Effector memory CD4-positive, alpha-beta T cell (primary cell): Measurements from ENCODE around the gene TAS2R5.
"Not testable (repeated sequence)": the region's sequence is repeated elsewhere in the genome, so short reads cannot be mapped to it uniquely, and the experiment has no call there.

Experiments
- DNase-seq, 3 donors: peaks; one replicate each; pipeline ENCODE4 v3.0.0-alpha.2; 2020
- H3K27ac ChIP-seq: 2 replicates; pipeline ENCODE4 v1.7.0; 2013; ENCODE audit warnings: mild to moderate bottlenecking, low read length, moderate library complexity; ENCODE audit not compliant: insufficient read depth, poor library complexity, severe bottlenecking
- H3K27me3 ChIP-seq: replicated peaks from 2 replicates; pipeline ENCODE4 v1.7.0; 2013; ENCODE audit warnings: mild to moderate bottlenecking, low read length; ENCODE audit not compliant: insufficient read depth, control insufficient read depth, poor library complexity, severe bottlenecking
- H3K36me3 ChIP-seq: 2 replicates; pipeline ENCODE4 v1.7.0; 2013; ENCODE audit warnings: mild to moderate bottlenecking, low read length, moderate library complexity; ENCODE audit not compliant: control insufficient read depth, insufficient read depth
- H3K4me1 ChIP-seq: 2 replicates; pipeline ENCODE4 v1.7.0; 2013; ENCODE audit warnings: low read length, mild to moderate bottlenecking; ENCODE audit not compliant: control insufficient read depth, insufficient read depth, poor library complexity, severe bottlenecking
- H3K4me3 ChIP-seq: 2 replicates; pipeline ENCODE4 v1.7.0; 2013; ENCODE audit warnings: low read length, low read depth, mild to moderate bottlenecking; ENCODE audit not compliant: insufficient read depth, poor library complexity, severe bottlenecking
- H3K9me3 ChIP-seq: 2 replicates; pipeline ENCODE4 v1.7.0; 2013; ENCODE audit warnings: mild to moderate bottlenecking, low read length, moderate library complexity; ENCODE audit not compliant: control insufficient read depth
- total RNA-seq, 3 donors: gene quantifications; one replicate each; lab custom pipeline; 2026; lab: John Stamatoyannopoulos, UW

TAS2R5 gene, protein sequence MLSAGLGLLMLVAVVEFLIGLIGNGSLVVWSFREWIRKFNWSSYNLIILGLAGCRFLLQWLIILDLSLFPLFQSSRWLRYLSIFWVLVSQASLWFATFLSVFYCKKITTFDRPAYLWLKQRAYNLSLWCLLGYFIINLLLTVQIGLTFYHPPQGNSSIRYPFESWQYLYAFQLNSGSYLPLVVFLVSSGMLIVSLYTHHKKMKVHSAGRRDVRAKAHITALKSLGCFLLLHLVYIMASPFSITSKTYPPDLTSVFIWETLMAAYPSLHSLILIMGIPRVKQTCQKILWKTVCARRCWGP
- 0.17 to 0.52 (median 0.39) reads per million in 3 donors for total RNA-seq

DNA sequence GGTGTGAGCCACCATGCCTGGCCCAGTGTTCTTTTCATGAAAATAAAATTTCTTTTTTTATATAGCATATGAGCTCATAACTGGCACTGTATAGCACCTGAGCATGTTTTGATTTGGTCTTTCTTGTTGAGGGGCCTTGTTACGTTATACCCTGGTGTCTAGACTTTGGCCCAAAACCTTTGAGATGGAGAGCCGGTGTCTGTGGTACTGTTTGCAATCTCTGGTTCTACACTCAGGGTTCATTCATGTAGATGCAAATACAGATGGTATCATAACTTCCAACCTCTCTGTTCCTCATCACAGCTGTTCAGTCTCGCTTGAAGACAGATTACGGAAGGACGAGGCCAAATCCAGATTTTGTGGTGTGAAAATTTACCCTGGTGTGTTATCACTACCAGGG, at the start of gene TAS2R5:
Gene TAS2R5 (plus strand): TSS at position 301 of the 400 bp plus-strand sequence. CDS start 145 bp downstream, outside the sequence.
- H3K27ac ChIP-seq = no peak within 1 kb of the TSS
- H3K36me3 ChIP-seq = no peaks in the 10 kb centered on the region
- no peaks in the 10 kb centered on the region for H3K4me1 ChIP-seq

DNA sequence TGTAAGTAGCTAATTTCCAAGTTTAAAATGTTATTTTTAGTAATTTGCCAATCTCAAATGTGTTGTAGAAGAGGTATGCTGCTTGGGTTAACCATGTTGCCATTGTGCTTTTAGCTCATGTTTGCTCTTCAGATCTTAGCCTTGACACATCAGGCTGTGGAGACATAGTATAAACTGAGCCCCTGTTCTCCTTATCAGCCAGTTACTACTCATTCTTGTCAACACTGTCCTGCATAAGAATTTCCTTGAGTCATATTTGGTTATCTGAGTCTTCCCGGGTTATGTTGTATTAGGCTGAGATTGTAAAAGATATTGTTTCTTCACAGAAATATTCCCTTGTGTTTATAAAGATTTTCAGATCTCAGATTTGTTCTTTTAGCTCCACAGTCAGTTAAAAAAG, 47.8 kb upstream of the TAS2R5 start:
- peaks cover 59% of the 10 kb centered on the region for H3K36me3 ChIP-seq
- H3K27ac ChIP-seq = no peak overlapping the region

More for the DNA sequence above, at the start of gene TAS2R5:
- H3K4me3 ChIP-seq = no peak within 1 kb of the TSS
- H3K27me3 ChIP-seq = no peaks in the 10 kb centered on the region
- no peak for DNase-seq
- no peaks in the 10 kb centered on the region for H3K9me3 ChIP-seq

DNA sequence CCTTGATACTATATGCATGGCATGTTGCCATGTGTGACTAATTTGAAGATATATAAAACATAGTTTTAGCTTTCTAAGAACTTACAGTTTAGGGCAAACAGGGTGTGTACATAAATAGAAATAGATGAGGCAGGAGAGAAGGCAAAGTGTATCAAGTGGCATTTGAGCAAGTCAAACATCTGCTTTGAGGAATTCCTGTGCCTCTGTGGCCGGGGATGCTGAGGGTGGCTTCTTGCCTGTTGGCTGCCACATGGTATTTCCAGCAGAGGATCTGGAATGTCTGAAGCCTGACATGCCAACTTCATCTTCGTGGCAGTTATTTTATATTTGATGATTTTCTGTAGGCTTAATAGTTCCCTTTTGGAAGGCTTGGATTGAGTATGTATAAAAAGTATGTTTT, 45.9 kb upstream of the TAS2R5 start:
- H3K9me3 ChIP-seq = no peaks in the 10 kb centered on the region
- no peak for DNase-seq
- peaks cover 10% of the 10 kb centered on the region for H3K4me1 ChIP-seq
- H3K4me3 ChIP-seq = no peak overlapping the region
- peaks cover 70% of the 10 kb centered on the region for H3K36me3 ChIP-seq
- no peaks in the 10 kb centered on the region for H3K27me3 ChIP-seq
- no peak overlapping the region for H3K27ac ChIP-seq

More for the DNA sequence above, 47.8 kb upstream of the TAS2R5 start:
- DNase-seq = no peak
- Histone ChIP-seq H3K4me3 (no peak overlapping the region), H3K4me1 (peaks cover 16% of the 10 kb centered on the region), H3K27me3 (no peaks in the 10 kb centered on the region), H3K9me3 (no peaks in the 10 kb centered on the region)

DNA sequence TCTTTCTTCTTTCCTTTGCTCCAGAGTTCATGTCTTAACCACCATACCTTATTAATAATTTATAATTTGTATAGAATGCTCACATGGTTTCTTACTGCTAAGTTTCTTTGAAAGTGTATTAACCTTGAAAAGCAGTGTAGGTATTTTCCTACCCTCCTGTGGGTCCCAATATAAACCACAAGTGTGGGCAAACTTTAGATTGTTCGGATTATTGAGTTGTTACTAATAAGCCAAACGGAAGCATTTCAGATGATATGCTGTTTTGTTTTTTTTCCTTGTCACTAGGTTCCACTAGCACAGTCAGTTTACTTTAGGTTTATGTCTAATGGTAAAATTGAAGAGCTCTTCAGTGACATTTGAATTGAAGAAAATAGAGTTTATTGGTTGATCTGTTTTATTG, 41.6 kb upstream of the TAS2R5 start:
- DNase-seq = no peak

DNA sequence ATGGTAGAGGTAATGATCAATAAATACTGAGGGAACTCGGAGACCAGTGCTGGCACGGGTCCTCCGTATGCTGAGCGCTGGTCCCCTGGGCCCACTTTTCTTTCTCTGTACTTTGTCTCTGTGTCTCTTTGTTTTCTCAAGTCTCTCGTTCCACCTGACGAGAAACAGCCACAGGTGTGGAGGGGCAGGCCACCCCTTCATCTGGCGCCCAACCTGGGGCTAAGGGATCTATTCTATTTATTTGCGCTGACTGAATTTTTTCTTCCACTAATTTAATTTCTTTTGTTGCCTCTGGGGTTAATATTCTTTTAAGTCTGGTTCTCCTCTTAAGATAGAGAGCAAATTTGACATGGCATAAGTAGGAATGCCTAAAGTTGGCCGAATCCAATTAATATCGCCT, 38.1 kb upstream of the TAS2R5 start:
- H3K9me3 ChIP-seq, DNase-seq, H3K27me3 ChIP-seq, H3K27ac ChIP-seq, H3K4me1 ChIP-seq, H3K4me3 ChIP-seq: not testable (repeated sequence)
- peaks cover 57% of the 10 kb centered on the region for H3K36me3 ChIP-seq

More for the DNA sequence above, 41.6 kb upstream of the TAS2R5 start:
- Histone ChIP-seq H3K4me3 (no peak overlapping the region), H3K4me1 (no peaks in the 10 kb centered on the region), H3K36me3 (peaks cover 84% of the 10 kb centered on the region), H3K27ac (no peak overlapping the region), H3K9me3 (peaks cover 9% of the 10 kb centered on the region), H3K27me3 (no peaks in the 10 kb centered on the region)

DNA sequence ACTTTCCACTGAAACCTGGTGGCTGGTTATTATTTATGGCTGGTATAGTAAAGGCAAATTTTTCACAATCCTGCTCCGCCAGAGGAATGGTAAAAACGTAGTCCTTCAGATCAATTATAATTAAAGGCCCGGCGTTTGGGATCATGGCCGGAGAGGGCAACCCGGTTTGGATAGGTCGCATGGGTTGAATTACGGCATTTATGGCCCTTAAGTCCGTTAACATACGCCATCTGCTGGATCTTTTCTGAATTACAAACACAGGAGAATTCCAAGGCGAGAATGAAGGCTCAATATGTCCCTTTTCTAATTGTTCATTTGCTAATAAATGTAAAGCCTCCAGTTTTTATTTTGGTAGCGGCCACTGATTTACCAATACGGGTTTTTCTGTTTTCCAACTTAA, 37.4 kb upstream of the TAS2R5 start:
- H3K4me3 ChIP-seq = no peak overlapping the region
- H3K36me3 ChIP-seq = peaks cover 57% of the 10 kb centered on the region
- no peak for DNase-seq
- H3K27me3 ChIP-seq = no peaks in the 10 kb centered on the region
- peaks cover 9% of the 10 kb centered on the region for H3K9me3 ChIP-seq
- H3K4me1 ChIP-seq = no peaks in the 10 kb centered on the region
- no peak overlapping the region for H3K27ac ChIP-seq

DNA sequence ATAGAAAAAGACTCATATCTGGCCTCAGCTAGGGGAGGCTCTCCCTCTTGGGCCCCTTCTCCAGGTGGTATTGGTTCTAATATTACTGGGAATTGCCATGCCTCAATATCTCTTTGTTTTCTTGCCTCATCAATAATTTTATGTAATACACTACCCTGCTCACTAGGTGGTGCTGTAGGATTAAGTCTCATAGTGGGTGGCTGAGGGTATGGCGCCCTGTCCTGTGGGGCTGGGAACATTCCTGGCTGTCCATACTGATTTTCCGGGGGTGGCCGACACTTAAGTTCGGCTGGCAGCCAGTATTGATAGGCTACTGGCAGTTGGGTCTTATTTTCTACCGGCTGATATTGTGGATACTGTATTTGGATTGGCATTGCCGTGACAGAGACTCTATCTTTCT, 35.1 kb upstream of the TAS2R5 start:
- Histone ChIP-seq H3K27ac (no peak overlapping the region), H3K9me3 (peaks cover 9% of the 10 kb centered on the region), H3K4me1 (no peaks in the 10 kb centered on the region), H3K27me3 (no peaks in the 10 kb centered on the region), H3K36me3 (peaks cover 52% of the 10 kb centered on the region), H3K4me3 (no peak overlapping the region)
- no peak for DNase-seq

DNA sequence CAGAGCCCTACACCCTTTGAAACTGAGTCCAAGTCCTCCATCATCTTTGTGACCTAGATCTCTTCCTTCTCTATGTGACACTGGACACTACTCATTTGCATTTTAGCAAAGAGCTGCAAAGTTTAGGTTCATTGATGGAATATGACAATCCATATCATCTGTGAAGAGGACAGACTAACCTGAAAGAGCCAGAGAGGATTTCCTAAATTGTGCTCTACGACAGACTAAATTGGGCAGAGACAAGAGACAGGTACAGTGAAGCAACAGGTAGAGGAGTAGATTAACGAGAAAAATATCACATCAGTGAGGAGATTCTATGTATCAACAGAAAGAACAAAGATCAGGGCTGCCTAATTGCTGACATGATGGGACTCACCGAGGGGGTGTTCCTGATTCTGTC, 26.2 kb upstream of the TAS2R5 start, which contains the start of gene TAS2R3:
Gene TAS2R3 (plus strand): TSS at position 301 of the 400 bp plus-strand sequence. CDS start 62 bp downstream, at position 363.
- no peak for DNase-seq
- no peaks in the 10 kb centered on the region for H3K4me1 ChIP-seq
- peaks cover 23% of the 10 kb centered on the region for H3K36me3 ChIP-seq
- H3K27me3 ChIP-seq = no peaks in the 10 kb centered on the region
- H3K27ac ChIP-seq = no peak within 1 kb of the TSS
- H3K4me3 ChIP-seq = no peak within 1 kb of the TSS
- no peaks in the 10 kb centered on the region for H3K9me3 ChIP-seq

DNA sequence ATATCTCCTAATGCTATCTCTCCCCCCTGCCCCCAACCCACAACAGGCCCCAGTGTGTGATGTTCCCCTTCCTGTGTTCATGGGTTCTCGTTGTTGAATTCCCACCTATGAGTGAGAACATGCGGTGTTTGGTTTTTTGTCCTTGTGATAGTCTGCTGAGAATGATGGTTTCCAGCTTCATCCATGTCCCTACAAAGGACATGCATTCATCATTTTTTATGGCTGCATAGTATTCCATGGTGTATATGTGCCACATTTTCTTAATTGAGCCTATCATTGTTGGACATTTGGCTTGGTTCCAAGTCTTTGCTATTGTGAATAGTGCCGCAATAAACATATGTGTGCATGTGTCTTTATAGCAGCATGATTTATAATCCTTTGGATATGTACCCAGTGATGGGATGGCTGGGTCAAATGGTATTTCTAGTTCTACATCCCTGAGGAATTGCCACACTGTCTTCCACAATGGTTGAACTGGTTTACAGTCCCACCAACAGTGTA, 19.9 kb upstream of the TAS2R5 start:
- not testable (repeated sequence) for H3K27me3 ChIP-seq, H3K27ac ChIP-seq, H3K4me3 ChIP-seq, H3K9me3 ChIP-seq, DNase-seq, H3K4me1 ChIP-seq, H3K36me3 ChIP-seq

DNA sequence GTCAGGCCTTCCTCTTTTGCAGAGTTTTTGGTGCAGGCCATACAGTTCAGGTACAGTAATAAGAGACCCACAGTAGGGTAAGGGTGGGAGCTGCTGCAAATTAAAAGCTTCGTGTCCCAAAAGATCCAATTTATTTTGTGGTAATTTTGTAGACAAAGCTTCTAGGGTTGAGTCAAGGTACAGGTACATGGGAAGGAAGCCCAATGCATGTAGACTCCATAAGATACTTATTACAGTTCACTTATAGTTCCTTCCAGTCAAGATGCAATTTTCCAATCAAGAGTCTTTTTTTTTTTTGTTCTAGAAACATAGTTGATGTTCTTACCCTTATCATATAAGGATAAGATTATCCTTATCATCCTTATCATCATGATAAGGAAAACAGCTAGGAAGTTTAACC, 13.6 kb upstream of the TAS2R5 start, which contains the start of gene TAS2R4:
Gene TAS2R4 (plus strand): TSS at position 301 of the 400 bp plus-strand sequence. CDS start 1,815 bp downstream, outside the sequence.
- no peaks in the 10 kb centered on the region for H3K9me3 ChIP-seq
- peaks cover 12% of the 10 kb centered on the region for H3K36me3 ChIP-seq
- H3K4me1 ChIP-seq = no peaks in the 10 kb centered on the region
- no peaks in the 10 kb centered on the region for H3K27me3 ChIP-seq
- H3K27ac ChIP-seq = no peak within 1 kb of the TSS
- DNase-seq = no peak
- no peak within 1 kb of the TSS for H3K4me3 ChIP-seq
